NCI-H774 (cell line): ENCODE results near the gene GRIFIN.

ENCODE experiments used
- DNase-seq: peaks from one replicate; lab custom pipeline; 2025; lab: John Stamatoyannopoulos, UW

GRIFIN gene

GRCh38 chr7:2498708-2499107 is 22.5 kb upstream of the GRIFIN start:
- no peak for DNase-seq

DNA sequence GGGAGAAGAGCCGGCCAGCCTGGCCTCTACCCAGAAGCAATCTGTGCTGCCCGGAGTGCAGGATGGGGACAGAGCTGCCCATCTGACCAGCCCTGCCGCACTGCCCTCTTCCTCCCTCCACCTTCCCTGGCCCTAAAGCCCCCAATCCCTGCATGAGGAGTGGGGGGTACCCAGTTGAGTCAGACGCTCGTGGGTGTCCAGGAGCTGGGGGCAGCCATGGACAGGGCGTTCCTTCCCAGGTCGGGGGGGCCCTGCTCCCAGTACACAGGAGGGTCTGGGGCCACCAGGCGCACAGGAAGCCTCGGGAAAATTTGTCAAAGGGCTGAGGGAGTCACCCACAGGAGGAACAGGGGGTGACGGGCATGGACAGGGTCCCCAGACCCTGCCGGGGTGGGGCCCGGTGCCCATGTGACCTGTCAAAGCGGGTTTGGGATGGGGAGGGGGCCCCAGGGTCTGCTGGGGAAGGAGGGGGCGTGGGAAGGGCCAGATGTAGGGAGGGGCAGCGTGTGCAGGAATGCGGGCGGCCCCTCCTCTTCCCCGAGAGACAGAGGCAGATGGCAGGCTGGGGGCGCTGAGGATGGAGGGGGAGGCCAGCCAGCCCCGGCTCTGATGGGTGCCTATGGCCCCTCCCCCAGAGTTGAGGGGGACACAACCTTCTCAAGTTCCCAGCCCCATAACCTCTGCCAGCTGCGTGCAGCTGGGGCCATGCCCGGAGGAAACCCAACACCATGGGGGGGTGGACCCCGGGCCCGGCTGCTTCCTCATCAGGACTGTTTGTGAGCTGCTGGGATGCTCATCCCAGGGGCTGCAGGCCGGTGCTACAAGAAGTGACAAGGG is 21.5 kb upstream of the GRIFIN start:
- DNase-seq = no peak

DNA sequence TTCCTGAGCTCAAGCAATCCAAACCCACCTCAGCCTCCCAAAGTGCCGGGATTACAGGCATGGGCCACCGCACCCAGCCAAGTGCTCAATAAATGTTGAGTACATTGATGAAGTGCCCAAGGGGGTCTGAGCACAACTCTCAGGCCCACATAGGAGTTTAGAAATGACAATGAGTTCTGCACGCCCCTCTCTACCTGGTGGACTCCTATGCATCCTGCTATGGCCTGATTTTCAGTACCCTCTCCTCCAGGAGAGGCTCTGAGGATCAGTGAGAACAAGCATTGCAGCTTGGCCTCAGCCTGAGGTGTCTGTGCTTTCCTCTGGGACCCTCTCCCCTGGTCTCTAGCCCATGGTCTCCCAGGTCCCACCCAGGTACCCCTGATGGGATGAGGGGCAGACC is 20.9 kb upstream of the GRIFIN start:
- DNase-seq = no peak

DNA sequence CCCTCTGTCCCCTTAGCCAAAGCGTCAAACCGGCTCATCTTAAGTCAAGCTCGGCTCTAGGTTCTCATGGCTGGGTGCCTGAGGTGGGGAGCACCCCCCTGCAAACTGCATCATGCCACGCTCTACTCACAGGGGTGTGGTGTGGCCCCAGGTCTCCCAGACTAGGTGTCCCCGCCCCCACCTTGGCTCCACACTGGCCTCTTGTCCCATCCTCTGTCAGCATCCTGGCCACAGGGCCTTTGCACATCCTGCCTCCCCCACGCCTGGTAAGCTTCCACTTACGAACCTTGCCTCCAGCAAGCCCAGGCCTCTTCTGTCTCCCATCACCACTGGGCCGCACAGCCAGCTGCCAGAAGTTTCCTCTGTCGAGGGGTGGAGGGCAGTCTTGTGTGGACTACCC is 20.2 kb upstream of the GRIFIN start:
- no peak for DNase-seq

DNA sequence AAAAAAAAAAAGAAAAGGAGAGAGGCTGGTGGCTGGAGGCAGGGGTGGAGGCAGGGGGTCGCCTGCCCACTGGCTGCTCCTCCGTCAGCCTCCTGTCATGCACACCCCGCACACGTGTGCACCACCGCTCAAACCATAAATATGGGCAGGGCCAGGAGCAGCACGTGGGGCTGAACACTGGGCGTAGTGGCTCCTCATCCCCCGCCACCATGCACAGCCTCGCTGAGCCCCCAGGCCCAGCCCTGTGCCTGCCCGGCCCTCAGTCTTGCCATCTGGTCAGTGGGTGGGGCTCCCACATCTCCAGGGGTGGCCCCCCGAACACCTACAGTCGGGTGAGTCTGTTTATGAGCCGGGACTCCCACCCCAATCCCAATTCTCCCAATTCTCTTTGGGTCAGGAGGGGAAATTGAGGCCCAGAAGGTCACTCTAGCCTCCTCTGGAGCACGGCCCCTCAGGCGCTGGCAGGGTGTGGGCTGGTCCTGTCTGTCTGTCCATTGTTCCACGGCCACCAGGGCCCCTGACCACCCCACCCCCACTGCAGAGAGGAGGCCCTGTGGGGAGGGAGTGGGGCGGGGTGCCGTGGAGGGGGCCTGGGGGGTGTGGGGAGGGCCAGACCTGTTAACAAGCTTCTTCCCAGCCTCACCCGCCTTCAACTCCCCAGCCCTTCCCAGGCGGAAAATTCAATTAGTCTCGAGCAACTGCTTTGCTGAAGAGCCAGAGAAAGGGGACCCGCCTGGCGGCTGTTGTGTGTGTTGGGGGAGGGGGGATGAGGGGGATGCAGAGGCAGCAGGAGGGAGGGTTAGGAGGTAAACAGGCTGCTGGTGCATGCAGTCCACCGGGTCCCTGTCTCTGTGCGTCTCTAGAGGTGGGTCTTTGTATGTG is 19.5 kb upstream of the GRIFIN start:
- DNase-seq = no peak

DNA sequence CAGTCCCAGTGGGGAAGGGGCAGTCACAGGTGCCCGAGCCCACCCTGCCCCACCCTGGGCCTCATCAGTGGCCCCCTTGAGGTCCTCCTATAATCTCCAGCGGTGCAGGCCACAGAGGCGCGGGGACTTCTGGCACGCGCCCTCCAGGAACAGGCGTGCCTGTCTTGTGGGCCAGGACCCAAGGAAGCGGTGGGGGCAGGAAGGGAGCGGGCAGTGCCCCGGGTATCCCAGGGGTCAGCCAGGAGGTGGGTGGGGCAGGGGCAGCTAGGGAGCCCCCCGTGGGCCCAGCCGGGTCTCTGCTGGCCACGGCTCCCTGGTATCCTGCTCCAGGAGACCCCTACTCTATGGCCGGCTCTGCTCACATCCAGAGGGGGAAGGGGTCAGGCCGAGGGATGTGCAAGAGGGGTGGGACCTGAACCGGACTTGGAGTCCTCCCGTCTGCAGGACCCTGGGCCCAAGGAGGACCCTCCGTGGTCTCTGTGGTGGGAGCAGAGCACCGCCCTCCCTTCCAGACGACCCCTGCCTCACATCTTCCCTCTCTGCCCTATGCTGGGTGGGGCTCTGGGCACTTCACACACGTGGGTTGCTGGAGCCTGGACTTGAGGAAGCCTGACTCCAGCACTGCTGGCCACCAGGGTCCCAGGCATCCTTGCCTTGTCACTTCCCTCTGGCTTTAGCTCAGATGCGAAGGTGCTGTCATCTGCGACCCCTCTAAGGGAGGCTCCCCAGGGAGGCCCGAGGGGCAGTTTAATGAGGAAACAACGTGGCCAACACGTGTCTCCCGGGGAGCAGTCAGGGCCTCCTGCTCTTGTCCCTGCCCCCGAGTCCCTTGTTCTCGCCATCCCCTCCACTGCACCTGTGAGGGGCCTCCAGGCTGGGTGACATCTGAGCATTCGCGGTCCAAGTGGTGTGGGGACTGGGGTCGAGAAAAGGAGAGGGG is 18.3 kb upstream of the GRIFIN start:
- DNase-seq = no peak

DNA sequence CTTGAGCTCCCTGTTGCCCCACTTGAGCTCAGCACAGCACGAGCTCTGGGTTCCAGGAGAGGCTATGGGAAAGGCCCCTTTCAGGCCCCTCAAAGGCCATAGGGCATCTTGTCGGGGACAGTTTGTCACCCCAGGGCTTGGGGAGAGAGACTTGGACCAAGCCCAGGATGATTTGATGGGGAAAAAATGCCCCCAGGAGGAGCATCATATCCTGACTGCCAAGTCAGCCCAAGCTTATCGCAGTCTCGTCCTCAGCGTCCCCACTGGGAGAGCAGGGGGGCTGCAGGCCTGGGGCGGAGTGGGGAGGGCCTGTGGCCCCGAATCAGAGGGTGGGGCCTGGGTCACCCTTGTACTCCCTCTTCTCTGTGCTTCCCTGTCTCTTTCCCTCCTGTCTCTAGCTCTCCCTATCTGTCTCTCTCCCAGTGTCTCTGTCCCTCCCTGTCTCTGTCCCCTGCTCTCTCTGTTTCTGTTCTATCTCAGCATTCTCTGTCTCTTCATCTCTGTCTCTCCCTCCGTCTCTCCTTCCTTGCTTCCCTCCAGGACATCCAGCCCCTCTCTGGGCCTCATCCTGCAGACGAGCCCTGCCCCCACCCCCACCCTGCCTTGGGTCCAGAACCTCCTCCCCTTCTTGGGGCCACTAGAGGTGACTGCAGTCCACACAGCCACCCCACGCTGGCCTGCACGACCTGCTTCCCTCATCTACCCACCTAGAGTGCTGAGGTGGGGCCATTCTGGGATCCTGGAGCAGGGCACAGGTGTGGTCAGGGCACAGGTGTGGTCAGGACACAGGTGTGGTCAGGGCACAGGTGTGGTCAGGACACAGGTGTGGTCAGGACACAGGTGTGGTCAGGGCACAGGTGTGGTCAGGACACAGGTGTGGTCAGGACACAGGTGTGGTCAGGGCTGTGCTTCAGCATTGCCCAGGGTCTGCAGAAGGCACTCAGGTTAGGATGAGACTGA is 17.3 kb upstream of the GRIFIN start:
- DNase-seq = no peak

GRCh38 chr7:2492038-2492437 is 15.8 kb upstream of the GRIFIN start:
- no peak for DNase-seq

DNA sequence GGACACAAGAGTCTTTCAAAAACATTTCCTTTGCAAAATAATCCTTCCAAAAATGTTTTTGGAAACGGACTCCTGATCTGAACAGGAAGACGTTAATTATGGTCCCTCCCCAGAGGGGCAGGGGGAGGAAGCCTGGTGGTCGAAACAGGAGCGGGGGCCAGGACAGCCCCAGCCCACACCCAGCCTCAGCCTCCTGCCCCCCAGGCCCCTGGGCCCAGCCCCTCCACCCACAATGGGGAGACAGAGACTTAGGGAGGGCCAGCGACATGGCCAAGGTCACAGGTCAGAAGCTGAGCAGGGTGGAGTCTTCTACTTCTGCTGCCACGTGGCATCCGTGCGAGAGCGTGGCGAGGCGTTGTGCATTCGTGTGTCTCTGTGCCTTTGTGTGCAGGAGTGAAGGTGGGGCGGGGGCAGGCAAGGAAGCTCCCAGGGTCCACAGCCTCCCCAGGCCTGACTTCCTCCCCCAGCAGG is 14.0 kb upstream of the GRIFIN start:
- DNase-seq = no peak

DNA sequence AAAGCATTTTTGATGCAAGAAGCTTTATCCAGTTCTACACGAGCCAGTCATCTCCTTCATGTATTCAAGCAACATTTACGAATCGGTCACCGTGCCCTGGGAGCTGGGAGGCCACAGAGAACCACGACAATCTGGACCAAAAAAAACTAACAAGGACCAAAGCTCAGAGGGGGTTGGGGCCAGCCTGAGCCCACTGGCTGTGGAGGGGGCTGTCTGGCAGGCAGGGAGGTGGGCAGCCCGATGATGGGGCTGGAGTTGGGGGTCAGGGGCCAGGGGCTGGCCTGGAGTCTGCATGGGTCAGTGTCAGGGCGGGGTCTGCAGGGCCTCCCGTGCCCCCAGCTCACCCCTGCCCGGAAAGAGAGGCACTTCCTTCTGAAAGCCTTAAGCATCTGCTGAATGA is 12.5 kb upstream of the GRIFIN start:
- DNase-seq = no peak

DNA sequence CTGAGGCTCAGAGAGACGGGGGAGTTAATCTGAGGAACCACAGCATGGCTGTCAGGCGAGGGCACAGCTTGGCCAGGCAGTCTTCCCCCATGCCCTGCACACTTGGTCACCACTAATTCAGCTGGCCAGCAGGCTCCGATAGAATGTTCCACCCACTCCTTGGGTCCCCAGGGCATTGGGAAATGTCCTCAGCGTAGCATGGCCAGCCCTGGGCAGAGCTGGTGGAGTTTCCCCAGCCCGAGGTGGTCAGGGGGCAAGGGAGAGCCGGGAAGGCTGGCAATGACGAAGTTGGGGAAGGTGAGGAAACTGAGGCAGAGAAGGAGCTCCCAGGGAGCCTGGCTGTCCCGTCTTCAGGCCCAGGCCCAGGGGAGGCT is 12.1 kb upstream of the GRIFIN start:
- no peak for DNase-seq

- DNase-seq = no peak
These were observed 11.5 kb upstream of the GRIFIN start for GRCh38 chr7:2487586-2488271.

- no peak for DNase-seq
These were observed 8.7 kb upstream of the GRIFIN start for GRCh38 chr7:2484868-2485267.

GRCh38 chr7:2483494-2483893 is 7.3 kb upstream of the GRIFIN start:
- DNase-seq = no peak

DNA sequence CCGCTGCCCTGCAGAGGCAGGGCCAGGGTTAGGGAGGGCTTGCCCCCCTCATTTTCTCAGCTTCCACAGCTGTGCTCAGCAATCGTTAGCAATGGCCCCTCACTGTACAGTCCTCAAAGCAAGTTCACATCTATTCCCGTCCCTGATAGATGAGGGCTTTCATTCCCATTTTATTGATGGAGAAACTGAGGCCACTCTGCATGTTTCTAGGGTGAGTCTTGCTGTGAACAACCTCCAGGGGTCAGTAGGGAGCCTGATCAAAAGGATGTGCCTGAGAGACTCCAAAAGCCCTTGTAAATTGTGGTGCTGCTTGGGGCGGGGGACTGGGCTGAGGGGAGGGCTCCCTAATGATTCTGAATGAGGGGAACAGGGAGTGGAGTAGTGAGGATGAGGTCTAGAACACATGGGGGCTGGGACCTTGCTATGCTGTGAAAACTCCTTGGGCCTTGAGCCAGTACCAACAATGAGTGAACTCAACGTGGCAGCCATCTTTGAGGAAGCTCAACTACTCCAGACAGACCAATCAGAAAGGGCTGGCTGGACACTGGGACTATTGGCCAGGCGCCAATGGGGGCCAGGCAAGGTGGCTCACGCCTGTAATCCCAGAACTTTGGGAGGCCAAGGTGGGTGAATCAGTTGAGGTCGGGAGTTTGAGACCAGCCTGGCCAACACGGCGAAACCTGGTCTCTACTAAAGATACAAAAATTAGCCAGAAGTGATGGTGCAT is 6.7 kb upstream of the GRIFIN start:
- no peak for DNase-seq

DNA sequence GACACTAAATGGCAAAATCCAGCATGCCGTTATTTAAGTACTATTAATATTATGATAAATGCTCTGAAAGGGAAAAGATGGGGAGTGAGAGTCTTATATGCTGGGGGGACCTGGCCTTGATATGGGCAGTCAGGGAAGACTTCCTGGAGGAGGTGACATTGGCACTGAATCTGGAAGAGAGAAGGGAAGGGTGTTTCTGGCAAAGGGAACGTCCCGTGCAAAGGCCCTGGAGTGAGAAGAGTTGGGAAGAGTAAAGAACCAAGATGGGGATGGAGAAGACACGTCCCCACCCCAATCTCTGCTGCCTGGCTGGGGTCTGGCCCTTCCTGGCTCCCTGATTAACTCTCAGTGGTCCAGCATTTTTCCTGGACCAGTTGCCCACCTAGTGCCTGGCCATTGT is 5.0 kb upstream of the GRIFIN start:
- no peak for DNase-seq

GRCh38 chr7:2480070-2480408 is 3.8 kb upstream of the GRIFIN start:
- no peak for DNase-seq

GRCh38 chr7:2479276-2480069 is 3.3 kb upstream of the GRIFIN start:
- DNase-seq = no peak

GRCh38 chr7:2478800-2479199 is 2.6 kb upstream of the GRIFIN start:
- DNase-seq = no peak
